Sigmoid colon (tissue), 4 donors: ENCODE results near the gene NLRC5.

Source experiments
- CTCF ChIP-seq, 4 experiments: fragments of 450-650 bp in 3 of 4; fragments of 200-600 bp in 1 of 4; IDR thresholded peaks; one replicate each; pipeline ENCODE4 v1.5.1; 2016 to 2019; ENCODE audit warnings: antibody characterized with exemption in 4 of 4, mild to moderate bottlenecking in 3 of 4, moderate library complexity in 2 of 4
- EP300 ChIP-seq, 4 donors: sonication (generic); formaldehyde crosslinking; IDR thresholded peaks; one replicate each; pipeline ENCODE4 v1.6.1; 2017; ENCODE audit warnings: antibody characterized with exemption in 4 of 4

DNA sequence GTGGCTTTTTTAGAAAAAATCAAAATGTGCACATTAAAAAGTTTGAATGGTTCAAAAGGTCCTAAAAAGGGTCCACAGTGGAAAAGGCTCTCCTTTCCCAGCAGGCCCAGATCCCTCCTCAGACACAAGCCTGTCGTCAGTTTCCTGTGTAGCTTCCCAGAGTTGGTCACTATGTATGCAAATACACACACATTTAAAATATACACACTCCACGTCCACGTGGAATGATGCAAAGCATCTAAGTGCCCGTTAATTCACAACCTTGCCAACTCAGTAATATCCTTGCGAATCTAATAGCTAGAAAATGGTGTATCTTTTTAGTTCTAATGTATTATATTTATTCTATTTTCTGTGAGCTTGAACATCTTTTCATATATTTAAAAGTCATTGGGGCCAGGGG is 17.7 kb downstream of the NLRC5 start:
- TF ChIP-seq CTCF (IDR thresholded peaks at IDR 0.05) (no peak), EP300 (IDR thresholded peaks at IDR 0.05) (no peak)
